ENCODE measurements around the gene PHACTR2. TPM values are rescaled to one million over a fixed set of nuclear protein-coding genes. Genes with fewer than 3 reads are reported as not detected.

PHACTR2 gene
- total RNA-seq, 2 donors from 2014 or later: 68.5 to 87.7 TPM

DNA sequence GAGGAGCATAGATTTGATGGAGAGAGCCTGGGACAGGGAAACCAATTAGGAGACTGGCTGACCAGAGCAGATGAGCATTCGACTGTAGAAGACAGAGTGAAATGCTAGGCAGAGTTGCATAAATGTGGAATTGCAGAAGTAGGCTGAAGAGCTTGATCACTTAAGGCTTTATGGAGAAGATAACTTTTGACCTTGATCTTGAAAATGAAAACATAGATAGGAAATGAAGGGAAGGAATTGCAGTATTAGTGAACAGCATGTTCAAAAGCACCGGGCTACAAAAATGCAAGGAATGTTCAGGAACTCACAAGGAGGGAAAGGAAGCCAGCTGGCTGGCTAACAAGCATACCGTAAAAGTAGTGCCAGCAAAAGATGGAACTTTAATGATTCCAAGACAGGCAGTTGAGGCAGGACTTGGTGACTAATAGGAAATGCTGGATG, 144.8 kb downstream of the PHACTR2 start:
- H3K36me3 ChIP-seq: no peaks in the 10 kb centered on the region
- H3K27ac ChIP-seq: peak overlapping the region in 1 of 2 donors; percentile 59
- no peaks in the 10 kb centered on the region for H3K27me3 ChIP-seq (replicated peaks; ENCODE audit: insufficient read depth)
- TF ChIP-seq CTCF (IDR thresholded peaks at IDR 0.05): no peak
- H3K4me3 ChIP-seq: no peak overlapping the region
- ATAC-seq (ENCODE audit: insufficient number of reproducible peaks, low FRiP score, low read depth): no peak
- no peak for DNase-seq (ENCODE audit: low spot score)
- H3K9me3 ChIP-seq: no peaks in the 10 kb centered on the region
- H3K4me1 ChIP-seq (ENCODE audit: control insufficient read depth in 1 of 2, low read depth in 2 of 2): peaks cover 17 to 29% of the 10 kb centered on the region in 2 donors

- no peak for TF ChIP-seq CTCF (IDR thresholded peaks at IDR 0.05)
- Histone ChIP-seq H3K9me3 (no peaks in the 10 kb centered on the region), H3K36me3 (no peaks in the 10 kb centered on the region), H3K27me3 (replicated peaks; ENCODE audit: insufficient read depth) (no peaks in the 10 kb centered on the region), H3K27ac (peak overlapping the region; percentile 1 to 59), H3K4me3 (no peak overlapping the region), H3K4me1 (ENCODE audit: control insufficient read depth in 1 of 2, low read depth in 2 of 2) (peaks cover 17 to 29% of the 10 kb centered on the region in 2 donors)
- ATAC-seq (ENCODE audit: insufficient number of reproducible peaks, low FRiP score, low read depth): no peak
- DNase-seq (ENCODE audit: low spot score): no peak
Measured at GRCh38 chr6:143823548-143823947, 145.8 kb downstream of the PHACTR2 start.

DNA sequence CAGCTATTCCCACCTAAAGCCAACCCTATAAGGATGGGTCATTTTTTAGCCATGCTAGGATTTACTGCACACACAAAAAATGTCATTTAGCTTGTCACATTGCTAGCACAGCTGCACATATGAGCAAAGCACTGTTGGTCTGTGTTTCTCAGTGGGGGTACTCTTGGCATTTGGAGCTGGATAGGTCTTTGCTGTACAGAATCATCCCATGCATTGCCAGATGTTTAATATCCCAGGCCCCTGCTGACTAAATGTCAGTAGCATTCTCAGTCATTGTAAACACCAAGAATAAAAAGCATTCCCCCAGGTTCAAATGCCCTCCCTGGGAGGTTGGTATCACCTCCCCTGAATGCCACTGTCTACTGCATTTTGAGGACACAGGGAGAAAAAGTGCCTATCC, 150.8 kb downstream of the PHACTR2 start:
- no peak for DNase-seq (ENCODE audit: low spot score)
- TF ChIP-seq CTCF (IDR thresholded peaks at IDR 0.05): no peak

DNA sequence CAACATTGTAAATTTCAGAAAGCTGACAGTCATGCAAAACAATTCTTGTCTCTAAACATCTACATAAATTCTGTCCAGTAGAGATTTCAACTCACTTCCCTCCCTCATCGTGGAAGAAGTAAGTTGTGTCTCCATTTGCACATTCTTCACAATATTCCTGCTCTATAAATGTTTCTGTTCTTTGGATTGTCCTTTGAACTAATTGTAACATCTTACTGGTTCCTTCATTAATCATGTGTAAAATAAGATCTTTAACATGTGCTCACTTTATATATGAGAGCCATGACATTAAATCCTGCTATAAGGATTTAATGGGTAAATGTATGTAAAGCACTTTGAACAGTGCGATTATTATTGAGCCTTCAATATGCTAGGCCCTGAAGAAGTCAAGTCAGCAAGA, 158.4 kb downstream of the PHACTR2 start:
- no peak for ATAC-seq (ENCODE audit: insufficient number of reproducible peaks, low FRiP score, low read depth)
- no peak for DNase-seq (ENCODE audit: low spot score)
- H3K9me3 ChIP-seq: no peaks in the 10 kb centered on the region
- TF ChIP-seq CTCF (IDR thresholded peaks at IDR 0.05): no peak
- H3K4me3 ChIP-seq: no peak overlapping the region
- H3K4me1 ChIP-seq (ENCODE audit: control insufficient read depth in 1 of 2, low read depth in 2 of 2): peaks cover 0 to 12% of the 10 kb centered on the region in 2 donors
- no peaks in the 10 kb centered on the region for H3K27me3 ChIP-seq (replicated peaks; ENCODE audit: insufficient read depth)
- H3K27ac ChIP-seq: no peak overlapping the region
- H3K36me3 ChIP-seq: no peaks in the 10 kb centered on the region

More for the DNA sequence above, 150.8 kb downstream of the PHACTR2 start:
- no peaks in the 10 kb centered on the region for H3K9me3 ChIP-seq
- no peak for ATAC-seq (ENCODE audit: insufficient number of reproducible peaks, low FRiP score, low read depth)
- H3K36me3 ChIP-seq: no peaks in the 10 kb centered on the region
- peaks cover 8 to 16% of the 10 kb centered on the region in 2 donors for H3K4me1 ChIP-seq (ENCODE audit: control insufficient read depth in 1 of 2, low read depth in 2 of 2)
- no peak overlapping the region for H3K4me3 ChIP-seq
- H3K27me3 ChIP-seq (replicated peaks; ENCODE audit: insufficient read depth): no peaks in the 10 kb centered on the region
- no peak overlapping the region for H3K27ac ChIP-seq

DNA sequence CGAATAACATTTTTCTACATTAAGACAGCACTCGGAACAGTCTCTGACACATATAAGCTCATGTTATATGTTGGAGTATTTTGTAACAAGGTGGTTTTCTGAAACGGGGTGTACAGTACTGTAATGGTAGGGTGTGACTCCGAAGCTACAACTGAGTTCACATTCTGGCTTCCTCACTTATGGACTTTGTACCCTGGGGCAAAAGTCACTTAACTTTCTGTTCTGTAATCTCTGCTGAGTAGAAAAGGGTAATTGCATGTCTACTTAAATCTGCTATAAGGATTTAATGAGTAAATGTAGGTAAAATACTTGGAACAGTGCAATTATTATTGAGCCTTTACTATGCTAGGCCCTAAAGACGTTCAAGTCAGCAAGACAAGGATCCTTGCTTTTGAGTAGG, 160.6 kb downstream of the PHACTR2 start:
- ATAC-seq (ENCODE audit: insufficient number of reproducible peaks, low FRiP score, low read depth) (no peak), DNase-seq (ENCODE audit: low spot score) (no peak)
- Histone ChIP-seq H3K36me3 (no peaks in the 10 kb centered on the region), H3K9me3 (no peaks in the 10 kb centered on the region), H3K27me3 (replicated peaks; ENCODE audit: insufficient read depth) (no peaks in the 10 kb centered on the region), H3K4me1 (ENCODE audit: control insufficient read depth in 1 of 2, low read depth in 2 of 2) (peaks cover 4 to 17% of the 10 kb centered on the region in 2 donors), H3K27ac (peak overlapping the region in 1 of 2 donors; percentile 17), H3K4me3 (no peak overlapping the region)
- TF ChIP-seq CTCF (IDR thresholded peaks at IDR 0.05): no peak

Data from thoracic aorta (tissue), 2 donors.